VCaP (cell line): ENCODE data around the gene SNX13.
"Not testable (repeated sequence)": the region's sequence is repeated elsewhere in the genome, so short reads cannot be mapped to it uniquely, and the experiment has no call there.

Experiments used
- H3K27ac ChIP-seq: fragments of 450-650 bp; 2 replicates; pipeline ENCODE4 v1.5.1; 2017
- TF ChIP-seq, protein P1 (sequence below): fragments of 450-650 bp; conservative IDR thresholded peaks from 2 replicates; pipeline ENCODE4 v1.5.1; 2017; ENCODE audit warnings: mild to moderate bottlenecking, moderate library complexity

Gene SNX13

DNA sequence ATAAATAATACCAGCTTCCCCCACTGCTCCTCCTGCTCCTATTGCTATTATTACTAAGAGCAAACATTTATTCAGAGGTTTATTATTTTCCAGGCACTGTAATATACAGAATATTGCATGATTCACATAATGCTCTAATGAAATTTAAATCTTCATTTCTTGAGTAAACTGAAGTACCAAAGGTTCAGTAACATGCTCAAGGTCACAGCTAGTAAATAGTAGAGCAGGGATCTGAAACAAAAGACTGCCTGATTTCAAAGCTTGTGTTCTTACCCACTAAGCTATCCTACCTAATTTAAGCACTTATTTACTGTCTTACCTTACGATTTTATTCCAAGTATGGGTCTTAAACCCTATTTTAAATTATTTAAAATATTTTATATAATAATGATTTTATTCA lies 126.2 kb downstream of the SNX13 start:
- H3K27ac ChIP-seq, result no peak overlapping the region
- TF ChIP-seq, protein P1, sequence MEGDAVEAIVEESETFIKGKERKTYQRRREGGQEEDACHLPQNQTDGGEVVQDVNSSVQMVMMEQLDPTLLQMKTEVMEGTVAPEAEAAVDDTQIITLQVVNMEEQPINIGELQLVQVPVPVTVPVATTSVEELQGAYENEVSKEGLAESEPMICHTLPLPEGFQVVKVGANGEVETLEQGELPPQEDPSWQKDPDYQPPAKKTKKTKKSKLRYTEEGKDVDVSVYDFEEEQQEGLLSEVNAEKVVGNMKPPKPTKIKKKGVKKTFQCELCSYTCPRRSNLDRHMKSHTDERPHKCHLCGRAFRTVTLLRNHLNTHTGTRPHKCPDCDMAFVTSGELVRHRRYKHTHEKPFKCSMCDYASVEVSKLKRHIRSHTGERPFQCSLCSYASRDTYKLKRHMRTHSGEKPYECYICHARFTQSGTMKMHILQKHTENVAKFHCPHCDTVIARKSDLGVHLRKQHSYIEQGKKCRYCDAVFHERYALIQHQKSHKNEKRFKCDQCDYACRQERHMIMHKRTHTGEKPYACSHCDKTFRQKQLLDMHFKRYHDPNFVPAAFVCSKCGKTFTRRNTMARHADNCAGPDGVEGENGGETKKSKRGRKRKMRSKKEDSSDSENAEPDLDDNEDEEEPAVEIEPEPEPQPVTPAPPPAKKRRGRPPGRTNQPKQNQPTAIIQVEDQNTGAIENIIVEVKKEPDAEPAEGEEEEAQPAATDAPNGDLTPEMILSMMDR, result no peak

DNA sequence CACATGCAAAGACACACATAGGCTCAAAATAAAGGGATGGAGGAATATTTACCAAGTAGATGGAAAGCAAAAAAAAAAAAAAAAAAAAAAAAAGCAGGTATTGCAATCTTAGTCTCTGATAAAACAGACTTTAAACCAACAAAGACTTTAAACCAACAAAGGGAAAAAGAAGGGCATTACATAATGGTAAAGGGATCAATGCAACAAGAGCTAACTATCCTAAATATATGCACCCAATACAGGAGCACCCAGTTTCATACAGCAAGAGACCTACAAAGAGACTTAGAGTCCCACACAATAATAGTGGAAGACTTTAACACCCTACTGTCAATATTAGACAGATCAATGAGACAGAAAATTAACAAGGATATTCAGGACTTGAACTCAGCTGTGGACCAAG lies 131.1 kb downstream of the SNX13 start:
- H3K27ac ChIP-seq, result not testable (repeated sequence)

DNA sequence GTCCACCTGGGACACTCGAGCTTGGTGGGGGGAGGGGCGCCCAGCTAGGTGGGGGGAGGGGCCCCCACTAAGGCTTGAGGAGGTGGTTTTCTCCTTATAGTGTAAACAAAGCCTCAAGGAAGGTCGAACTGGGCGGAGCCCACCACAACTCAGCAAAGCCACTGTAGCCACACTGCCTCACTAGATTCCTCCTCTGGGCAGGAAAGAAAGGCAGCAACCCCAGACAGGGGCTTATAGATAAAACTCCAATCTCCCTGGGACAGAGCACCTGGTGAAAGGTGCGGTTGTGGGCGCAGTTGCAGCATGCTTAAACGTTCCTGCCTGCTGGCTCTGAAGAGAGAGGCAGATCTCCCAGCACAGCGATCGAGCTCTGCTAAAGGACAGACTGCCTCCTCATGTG lies 133.1 kb downstream of the SNX13 start:
- TF ChIP-seq, protein P1, result no peak
- no peak overlapping the region for H3K27ac ChIP-seq

DNA sequence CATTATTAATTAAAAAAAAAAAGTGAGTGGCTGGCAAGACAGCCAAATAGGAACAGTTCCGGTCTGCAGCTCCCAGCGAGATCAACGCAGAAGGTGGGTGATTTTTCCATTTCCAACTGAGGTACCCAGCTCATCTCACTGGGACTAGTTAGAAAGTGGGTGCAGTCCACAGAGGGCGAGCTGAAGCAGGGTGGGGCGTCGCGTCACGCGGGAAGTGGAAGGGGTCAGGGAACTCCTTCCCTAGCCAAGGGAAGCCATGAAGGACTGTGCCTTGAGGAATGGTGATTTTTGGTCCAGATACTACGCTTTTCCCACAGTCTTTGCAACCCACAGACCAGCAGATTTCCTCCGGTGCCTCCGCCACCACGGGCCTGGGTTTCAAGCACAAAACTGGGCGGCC lies 133.7 kb downstream of the SNX13 start:
- no peak overlapping the region for H3K27ac ChIP-seq
- TF ChIP-seq, protein P1, result no peak

DNA sequence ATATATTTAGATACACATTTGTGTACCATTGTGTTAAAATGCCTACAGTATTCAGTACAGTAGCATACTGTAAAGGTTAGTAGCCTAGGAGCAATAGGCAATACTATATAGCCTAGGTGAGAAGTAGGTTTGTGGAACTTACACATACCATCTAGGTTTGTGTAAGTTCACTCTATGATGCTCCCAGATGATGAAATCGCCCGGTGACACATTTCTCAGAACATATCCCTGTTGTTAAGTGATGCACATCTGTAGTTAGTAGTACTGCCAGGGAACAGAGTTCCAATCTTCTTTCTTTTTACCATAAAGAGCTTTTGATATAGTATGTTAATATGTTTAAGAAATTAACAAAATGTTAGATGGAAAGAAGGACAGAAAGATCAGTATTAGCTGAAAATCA lies 138.2 kb downstream of the SNX13 start:
- no peak overlapping the region for H3K27ac ChIP-seq
- TF ChIP-seq, protein P1, result no peak

DNA sequence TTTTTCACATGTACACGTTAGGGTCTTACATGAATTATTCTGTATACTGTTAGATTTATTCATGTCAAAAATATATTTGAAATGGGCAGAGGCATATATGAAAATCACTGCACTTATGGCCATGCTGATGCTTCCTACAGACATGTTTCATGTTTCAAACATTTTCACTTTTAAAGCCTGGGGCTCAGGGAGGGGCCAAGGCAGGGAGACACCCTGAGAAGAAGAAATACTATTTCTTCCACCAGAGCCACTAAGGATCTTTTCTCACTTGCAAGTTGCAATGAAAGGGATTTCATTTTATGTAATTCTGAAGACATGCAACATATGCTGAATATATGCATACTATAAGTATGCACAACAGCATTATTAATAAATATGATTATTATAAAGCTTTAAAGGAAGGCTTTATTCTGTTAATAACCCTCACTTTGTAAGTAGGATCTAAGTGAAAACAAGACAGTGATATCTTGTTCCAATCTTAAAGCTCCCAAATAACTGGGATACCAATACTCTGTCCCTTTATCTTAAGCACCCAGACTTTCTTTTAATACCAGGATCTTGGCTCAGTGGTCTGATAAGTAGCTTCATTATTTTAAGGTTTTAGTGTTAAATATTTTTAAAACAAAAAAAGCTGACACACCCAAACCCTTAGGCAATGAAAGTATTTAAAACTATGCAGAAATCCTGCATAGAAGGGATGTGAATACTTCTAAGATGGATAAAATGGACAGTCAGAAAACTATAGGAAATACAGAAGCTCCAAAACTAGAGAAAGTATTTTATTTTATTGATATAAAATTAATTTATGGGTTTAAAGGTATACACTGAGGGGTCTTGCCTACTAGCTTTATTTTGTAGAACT lies 148.0 kb downstream of the SNX13 start:
- no peak overlapping the region for H3K27ac ChIP-seq
- TF ChIP-seq, protein P1, result no peak

DNA sequence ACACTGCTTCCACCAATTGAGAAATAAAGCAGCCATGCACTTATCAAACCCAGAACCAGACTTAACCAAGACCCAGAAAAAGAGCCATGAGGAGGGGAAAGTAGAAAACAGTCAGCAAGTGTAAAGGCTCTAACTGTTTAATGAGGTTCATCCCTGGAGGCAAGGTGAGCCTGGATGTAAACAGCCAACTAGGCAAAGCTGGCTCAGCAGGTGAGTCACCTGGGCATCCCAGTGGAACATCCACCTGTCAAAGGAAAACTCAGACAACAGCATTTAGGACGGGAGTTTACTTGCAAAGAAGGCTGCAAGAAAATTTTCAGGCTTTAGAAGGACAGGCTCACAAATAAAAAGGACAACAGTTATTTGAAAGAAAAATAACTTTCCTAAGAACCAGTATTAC lies 153.0 kb downstream of the SNX13 start:
- no peak overlapping the region for H3K27ac ChIP-seq
- TF ChIP-seq, protein P1, result no peak

DNA sequence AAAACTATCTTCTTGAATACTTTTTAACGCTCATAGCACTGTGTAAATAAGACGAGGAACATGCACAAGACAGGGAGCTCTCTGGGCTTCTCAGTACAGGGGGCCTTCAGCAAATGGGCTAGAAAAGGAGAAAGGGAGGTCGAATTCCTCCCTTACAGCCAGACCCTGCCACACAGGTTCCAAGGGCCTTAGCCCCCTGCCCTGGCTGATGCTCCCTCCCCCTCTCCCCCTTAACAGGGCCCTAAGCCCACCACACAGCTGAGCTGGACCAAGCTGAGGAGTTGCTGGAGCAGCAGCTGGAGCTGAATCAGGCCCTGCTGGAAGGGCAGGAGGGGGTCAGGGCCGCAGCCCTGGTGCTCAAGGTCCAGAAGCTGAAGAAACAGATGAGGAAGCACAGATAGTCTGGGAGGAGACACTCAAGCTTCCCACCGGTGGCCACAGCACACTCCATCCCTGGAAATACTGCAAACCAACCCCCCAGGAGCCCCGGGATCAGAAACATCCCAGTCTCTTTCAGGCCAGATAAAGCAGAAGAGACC lies 153.9 kb downstream of the SNX13 start:
- TF ChIP-seq, protein P1, result no peak
- no peak overlapping the region for H3K27ac ChIP-seq
